DOHH2 (cell line): ENCODE data around the gene MCF2L2.

Experiments used
- EZH2phosphoT487 ChIP-seq: fragments of 200-600 bp; sonication (generic); IDR thresholded peaks from 2 replicates; pipeline ENCODE4 v1.6.1; 2017; ENCODE audit warnings: borderline replicate concordance, mild to moderate bottlenecking, antibody characterized with exemption, low read length, moderate library complexity, mixed read lengths
- TF ChIP-seq, protein P1 (sequence below): fragments of 200-600 bp; sonication (generic); IDR thresholded peaks from one replicate; pipeline ENCODE4 v1.5.1; 2014; ENCODE audit warnings: antibody characterized with exemption, mild to moderate bottlenecking, low read depth, low read length; ENCODE audit not compliant: poor library complexity, severe bottlenecking

DNA sequence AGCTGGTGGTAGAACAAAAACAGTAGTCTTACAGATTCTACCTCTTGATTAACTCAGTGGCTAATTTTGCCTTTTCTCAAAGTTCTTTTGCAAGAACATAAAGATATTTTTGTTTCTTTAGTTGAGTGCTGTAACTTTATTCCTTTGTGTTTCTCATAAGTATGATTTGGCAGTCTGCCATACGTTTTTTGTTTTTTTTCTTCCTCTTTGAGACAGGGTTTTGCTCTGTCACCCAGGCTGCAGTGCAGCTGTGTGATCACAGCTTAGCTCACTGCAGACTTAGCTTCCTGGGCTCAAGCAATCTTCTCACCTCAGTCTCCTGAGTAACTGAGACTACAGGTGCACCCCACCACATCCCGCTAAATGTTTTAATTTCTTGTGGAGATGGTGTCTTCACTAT lies 153.0 kb downstream of the MCF2L2 start:
- TF ChIP-seq, protein P1, sequence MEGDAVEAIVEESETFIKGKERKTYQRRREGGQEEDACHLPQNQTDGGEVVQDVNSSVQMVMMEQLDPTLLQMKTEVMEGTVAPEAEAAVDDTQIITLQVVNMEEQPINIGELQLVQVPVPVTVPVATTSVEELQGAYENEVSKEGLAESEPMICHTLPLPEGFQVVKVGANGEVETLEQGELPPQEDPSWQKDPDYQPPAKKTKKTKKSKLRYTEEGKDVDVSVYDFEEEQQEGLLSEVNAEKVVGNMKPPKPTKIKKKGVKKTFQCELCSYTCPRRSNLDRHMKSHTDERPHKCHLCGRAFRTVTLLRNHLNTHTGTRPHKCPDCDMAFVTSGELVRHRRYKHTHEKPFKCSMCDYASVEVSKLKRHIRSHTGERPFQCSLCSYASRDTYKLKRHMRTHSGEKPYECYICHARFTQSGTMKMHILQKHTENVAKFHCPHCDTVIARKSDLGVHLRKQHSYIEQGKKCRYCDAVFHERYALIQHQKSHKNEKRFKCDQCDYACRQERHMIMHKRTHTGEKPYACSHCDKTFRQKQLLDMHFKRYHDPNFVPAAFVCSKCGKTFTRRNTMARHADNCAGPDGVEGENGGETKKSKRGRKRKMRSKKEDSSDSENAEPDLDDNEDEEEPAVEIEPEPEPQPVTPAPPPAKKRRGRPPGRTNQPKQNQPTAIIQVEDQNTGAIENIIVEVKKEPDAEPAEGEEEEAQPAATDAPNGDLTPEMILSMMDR, result no peak
- TF ChIP-seq EZH2phosphoT487, result no peak
